ENCODE results near the gene EPHB1.

EPHB1 gene

GRCh38 chr3:134869153-134869726 is 74.2 kb downstream of the EPHB1 start:
- H3K4me1 ChIP-seq (ENCODE audit: insufficient read depth, insufficient read length): no peaks in the 10 kb centered on the region
- no peak overlapping the region for H3K9ac ChIP-seq (ENCODE audit: insufficient read length, low read depth)
- TF ChIP-seq SUZ12 (IDR thresholded peaks at IDR 0.05; ENCODE audit: extremely low read depth, insufficient read depth, insufficient read length): no peak
- TF ChIP-seq ZNF274 (IDR thresholded peaks at IDR 0.05; ENCODE audit: low read depth, low read length): no peak
- no peak for TF ChIP-seq YY1 (IDR thresholded peaks at IDR 0.05; ENCODE audit: insufficient read depth, insufficient read length)
- DNase-seq (ENCODE audit: low read depth, low spot score): no peak
- H3K4me3 ChIP-seq (ENCODE audit: insufficient read length, low read depth): no peak overlapping the region
- H3K9me3 ChIP-seq (ENCODE audit: insufficient read depth, low read length): no peaks in the 10 kb centered on the region; the same call in 1 of the 2 replicates
- no peaks in the 10 kb centered on the region for H3K36me3 ChIP-seq (ENCODE audit: insufficient read depth, insufficient read length, low read length)
- H3K27me3 ChIP-seq (ENCODE audit: insufficient read depth, insufficient read length): no peaks in the 10 kb centered on the region

- H3K4me1 ChIP-seq (ENCODE audit: insufficient read depth, insufficient read length): no peaks in the 10 kb centered on the region
Measured at GRCh38 chr3:134871818-134872217, 76.8 kb downstream of the EPHB1 start.

GRCh38 chr3:134872440-134873388 is 77.7 kb downstream of the EPHB1 start:
- no peaks in the 10 kb centered on the region for H3K36me3 ChIP-seq (ENCODE audit: insufficient read depth, insufficient read length, low read length)
- H3K9ac ChIP-seq (ENCODE audit: insufficient read length, low read depth): no peak overlapping the region
- no peak overlapping the region for H3K4me3 ChIP-seq (ENCODE audit: insufficient read length, low read depth)
- H3K4me1 ChIP-seq (ENCODE audit: insufficient read depth, insufficient read length): no peaks in the 10 kb centered on the region
- TF ChIP-seq YY1 (IDR thresholded peaks at IDR 0.05; ENCODE audit: insufficient read depth, insufficient read length) (no peak), SUZ12 (IDR thresholded peaks at IDR 0.05; ENCODE audit: extremely low read depth, insufficient read depth, insufficient read length) (no peak), ZNF274 (IDR thresholded peaks at IDR 0.05; ENCODE audit: low read depth, low read length) (no peak)
- H3K27me3 ChIP-seq (ENCODE audit: insufficient read depth, insufficient read length): no peaks in the 10 kb centered on the region
- DNase-seq (ENCODE audit: low read depth, low spot score): no peak
- no peaks in the 10 kb centered on the region; the same call in 1 of the 2 replicates for H3K9me3 ChIP-seq (ENCODE audit: insufficient read depth, low read length)

More at GRCh38 chr3:134871818-134872217, 76.8 kb downstream of the EPHB1 start:
- no peak for DNase-seq (ENCODE audit: low read depth, low spot score)
- no peak overlapping the region for H3K4me3 ChIP-seq (ENCODE audit: insufficient read length, low read depth)
- H3K9ac ChIP-seq (ENCODE audit: insufficient read length, low read depth): no peak overlapping the region
- H3K9me3 ChIP-seq (ENCODE audit: insufficient read depth, low read length): no peaks in the 10 kb centered on the region; the same call in 1 of the 2 replicates
- no peaks in the 10 kb centered on the region for H3K36me3 ChIP-seq (ENCODE audit: insufficient read depth, insufficient read length, low read length)
- TF ChIP-seq SUZ12 (IDR thresholded peaks at IDR 0.05; ENCODE audit: extremely low read depth, insufficient read depth, insufficient read length) (no peak), YY1 (IDR thresholded peaks at IDR 0.05; ENCODE audit: insufficient read depth, insufficient read length) (no peak), ZNF274 (IDR thresholded peaks at IDR 0.05; ENCODE audit: low read depth, low read length) (no peak)
- H3K27me3 ChIP-seq (ENCODE audit: insufficient read depth, insufficient read length): no peaks in the 10 kb centered on the region

- TF ChIP-seq SUZ12 (IDR thresholded peaks at IDR 0.05; ENCODE audit: extremely low read depth, insufficient read depth, insufficient read length): no peak
- TF ChIP-seq ZNF274 (IDR thresholded peaks at IDR 0.05; ENCODE audit: low read depth, low read length): no peak
- no peak for TF ChIP-seq YY1 (IDR thresholded peaks at IDR 0.05; ENCODE audit: insufficient read depth, insufficient read length)
Measured at GRCh38 chr3:134873789-134874188, 78.7 kb downstream of the EPHB1 start.

GRCh38 chr3:134874737-134875413 is 79.8 kb downstream of the EPHB1 start:
- Histone ChIP-seq H3K36me3 (ENCODE audit: insufficient read depth, insufficient read length, low read length) (no peaks in the 10 kb centered on the region), H3K4me3 (ENCODE audit: insufficient read length, low read depth) (no peak overlapping the region), H3K9me3 (ENCODE audit: insufficient read depth, low read length) (no peaks in the 10 kb centered on the region; the same call in 1 of the 2 replicates), H3K9ac (ENCODE audit: insufficient read length, low read depth) (no peak overlapping the region), H3K27me3 (ENCODE audit: insufficient read depth, insufficient read length) (no peaks in the 10 kb centered on the region), H3K4me1 (ENCODE audit: insufficient read depth, insufficient read length) (no peaks in the 10 kb centered on the region)
- TF ChIP-seq YY1 (IDR thresholded peaks at IDR 0.05; ENCODE audit: insufficient read depth, insufficient read length): no peak
- no peak for TF ChIP-seq ZNF274 (IDR thresholded peaks at IDR 0.05; ENCODE audit: low read depth, low read length)
- TF ChIP-seq SUZ12 (IDR thresholded peaks at IDR 0.05; ENCODE audit: extremely low read depth, insufficient read depth, insufficient read length): no peak
- no peak for DNase-seq (ENCODE audit: low read depth, low spot score)

More at GRCh38 chr3:134873789-134874188, 78.7 kb downstream of the EPHB1 start:
- H3K9ac ChIP-seq (ENCODE audit: insufficient read length, low read depth): no peak overlapping the region
- H3K4me1 ChIP-seq (ENCODE audit: insufficient read depth, insufficient read length): no peaks in the 10 kb centered on the region
- H3K9me3 ChIP-seq (ENCODE audit: insufficient read depth, low read length): no peaks in the 10 kb centered on the region; the same call in 1 of the 2 replicates
- DNase-seq (ENCODE audit: low read depth, low spot score): no peak
- no peak overlapping the region for H3K4me3 ChIP-seq (ENCODE audit: insufficient read length, low read depth)
- H3K27me3 ChIP-seq (ENCODE audit: insufficient read depth, insufficient read length): no peaks in the 10 kb centered on the region
- no peaks in the 10 kb centered on the region for H3K36me3 ChIP-seq (ENCODE audit: insufficient read depth, insufficient read length, low read length)

GRCh38 chr3:134876836-134877235 is 81.8 kb downstream of the EPHB1 start:
- H3K4me1 ChIP-seq (ENCODE audit: insufficient read depth, insufficient read length): no peaks in the 10 kb centered on the region
- no peaks in the 10 kb centered on the region for H3K27me3 ChIP-seq (ENCODE audit: insufficient read depth, insufficient read length)
- TF ChIP-seq YY1 (IDR thresholded peaks at IDR 0.05; ENCODE audit: insufficient read depth, insufficient read length) (no peak), ZNF274 (IDR thresholded peaks at IDR 0.05; ENCODE audit: low read depth, low read length) (no peak), SUZ12 (IDR thresholded peaks at IDR 0.05; ENCODE audit: extremely low read depth, insufficient read depth, insufficient read length) (no peak)
- DNase-seq (ENCODE audit: low read depth, low spot score): no peak
- no peaks in the 10 kb centered on the region for H3K36me3 ChIP-seq (ENCODE audit: insufficient read depth, insufficient read length, low read length)
- H3K9ac ChIP-seq (ENCODE audit: insufficient read length, low read depth): no peak overlapping the region
- H3K4me3 ChIP-seq (ENCODE audit: insufficient read length, low read depth): no peak overlapping the region
- no peaks in the 10 kb centered on the region; the same call in 1 of the 2 replicates for H3K9me3 ChIP-seq (ENCODE audit: insufficient read depth, low read length)

Measured in NT2/D1 (cell line).